Upper lobe of left lung (tissue), 4 donors: ENCODE measurements around the gene CPEB2.

Experiments used
- POLR2A ChIP-seq, 4 donors: fragments of 450-650 bp; IDR thresholded peaks; one replicate each; pipeline ENCODE4 v1.5.1; 2016 to 2017; ENCODE audit warnings: antibody characterized with exemption in 4 of 4, mild to moderate bottlenecking in 2 of 4
- POLR2AphosphoS5 ChIP-seq, 2 donors: sonication (generic); formaldehyde crosslinking; IDR thresholded peaks; one replicate each; pipeline ENCODE4 v1.5.1; 2017; ENCODE audit warnings: antibody characterized with exemption in 2 of 2
- TF ChIP-seq, protein P1 (sequence below), 6 experiments: fragments of 450-650 bp in 4 of 6; fragments of 200-600 bp in 2 of 6; sonication (generic) in 2 of 6; IDR thresholded peaks; one replicate each; pipeline ENCODE4 v1.5.1; 2016 to 2019; ENCODE audit warnings: antibody characterized with exemption in 6 of 6

DNA sequence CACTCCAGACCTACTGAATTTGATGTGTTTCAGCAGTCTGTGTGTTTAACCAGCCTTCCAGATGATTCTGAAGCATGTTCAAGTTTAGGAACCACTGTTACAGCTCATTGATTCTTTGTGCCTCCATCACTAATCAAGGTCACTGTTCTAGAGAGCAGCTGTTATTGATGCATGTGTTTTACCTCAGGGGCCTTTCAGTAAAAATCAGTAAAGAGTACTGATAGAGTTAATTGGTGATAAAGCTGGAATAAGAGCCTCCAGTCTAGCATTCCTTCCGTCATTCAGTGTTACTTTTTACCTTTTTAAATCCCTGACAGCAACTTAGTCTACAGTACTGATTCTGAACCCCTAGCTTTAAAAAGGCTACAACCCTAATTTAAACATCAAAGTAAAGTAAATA, 12.9 kb downstream of the CPEB2 start:
- TF ChIP-seq POLR2AphosphoS5 (IDR thresholded peaks at IDR 0.05): no peak
- TF ChIP-seq, protein P1, sequence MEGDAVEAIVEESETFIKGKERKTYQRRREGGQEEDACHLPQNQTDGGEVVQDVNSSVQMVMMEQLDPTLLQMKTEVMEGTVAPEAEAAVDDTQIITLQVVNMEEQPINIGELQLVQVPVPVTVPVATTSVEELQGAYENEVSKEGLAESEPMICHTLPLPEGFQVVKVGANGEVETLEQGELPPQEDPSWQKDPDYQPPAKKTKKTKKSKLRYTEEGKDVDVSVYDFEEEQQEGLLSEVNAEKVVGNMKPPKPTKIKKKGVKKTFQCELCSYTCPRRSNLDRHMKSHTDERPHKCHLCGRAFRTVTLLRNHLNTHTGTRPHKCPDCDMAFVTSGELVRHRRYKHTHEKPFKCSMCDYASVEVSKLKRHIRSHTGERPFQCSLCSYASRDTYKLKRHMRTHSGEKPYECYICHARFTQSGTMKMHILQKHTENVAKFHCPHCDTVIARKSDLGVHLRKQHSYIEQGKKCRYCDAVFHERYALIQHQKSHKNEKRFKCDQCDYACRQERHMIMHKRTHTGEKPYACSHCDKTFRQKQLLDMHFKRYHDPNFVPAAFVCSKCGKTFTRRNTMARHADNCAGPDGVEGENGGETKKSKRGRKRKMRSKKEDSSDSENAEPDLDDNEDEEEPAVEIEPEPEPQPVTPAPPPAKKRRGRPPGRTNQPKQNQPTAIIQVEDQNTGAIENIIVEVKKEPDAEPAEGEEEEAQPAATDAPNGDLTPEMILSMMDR (IDR thresholded peaks at IDR 0.05): no peak
- TF ChIP-seq POLR2A (IDR thresholded peaks at IDR 0.05): no peak
